HT1080 (cell line): ENCODE measurements around the gene ZBTB18. TPM values are rescaled to one million over a fixed set of nuclear protein-coding genes. Genes with fewer than 3 reads are reported as not detected.
"Not testable (repeated sequence)": the region's sequence is repeated elsewhere in the genome, so short reads cannot be mapped to it uniquely, and the experiment has no call there.

Experiments used
- DNase-seq: peaks from one replicate; pipeline ENCODE4 v3.0.0-alpha.2; 2015; ENCODE audit warnings: low read depth
- total RNA-seq: library from RNA; depleted of rRNA; stranded (reverse); fragments of >200 nt; shearing (Covaris generic); gene quantifications from 2 replicates; pipeline ENCODE4 v1.2.3, GENCODE V29; 2014

ZBTB18 gene
- total RNA-seq, 1 experiment from 2014 or later = 16.7 TPM

- DNase-seq = no peak
Measured at GRCh38 chr1:244041466-244042120, 9.5 kb upstream of the ZBTB18 start.

DNA sequence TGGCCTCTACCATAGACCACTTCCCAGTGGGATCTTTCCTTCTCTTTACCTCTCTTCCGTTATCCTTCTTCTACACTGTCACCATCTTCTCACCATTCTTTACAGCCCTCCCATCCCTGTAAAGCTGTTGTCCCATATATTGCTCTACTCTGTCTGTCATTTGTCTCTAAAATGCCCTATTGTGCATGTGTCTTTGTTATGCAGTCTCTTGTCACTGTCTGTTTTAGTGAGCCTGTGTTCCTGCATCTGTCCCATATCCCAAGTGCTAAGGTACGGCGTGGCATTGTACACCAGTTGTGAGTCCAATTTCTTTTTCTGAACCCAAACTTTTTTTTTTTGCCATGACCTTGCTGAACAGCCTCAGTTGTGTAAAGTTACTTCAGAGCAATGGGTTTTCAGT, 8.8 kb upstream of the ZBTB18 start:
- no peak for DNase-seq

- no peak for DNase-seq
Measured at GRCh38 chr1:244044423-244044822, 6.7 kb upstream of the ZBTB18 start.

- DNase-seq = not testable (repeated sequence)
Measured at GRCh38 chr1:244046254-244046653, 4.8 kb upstream of the ZBTB18 start.

- peak; percentile 56 for DNase-seq
Measured at GRCh38 chr1:244046907-244047611, 4.0 kb upstream of the ZBTB18 start.

- no peak for DNase-seq
Measured at GRCh38 chr1:244047621-244048255, 3.3 kb upstream of the ZBTB18 start.

- DNase-seq = peak; percentile 96
Measured at GRCh38 chr1:244048256-244049161, 2.6 kb upstream of the ZBTB18 start.

DNA sequence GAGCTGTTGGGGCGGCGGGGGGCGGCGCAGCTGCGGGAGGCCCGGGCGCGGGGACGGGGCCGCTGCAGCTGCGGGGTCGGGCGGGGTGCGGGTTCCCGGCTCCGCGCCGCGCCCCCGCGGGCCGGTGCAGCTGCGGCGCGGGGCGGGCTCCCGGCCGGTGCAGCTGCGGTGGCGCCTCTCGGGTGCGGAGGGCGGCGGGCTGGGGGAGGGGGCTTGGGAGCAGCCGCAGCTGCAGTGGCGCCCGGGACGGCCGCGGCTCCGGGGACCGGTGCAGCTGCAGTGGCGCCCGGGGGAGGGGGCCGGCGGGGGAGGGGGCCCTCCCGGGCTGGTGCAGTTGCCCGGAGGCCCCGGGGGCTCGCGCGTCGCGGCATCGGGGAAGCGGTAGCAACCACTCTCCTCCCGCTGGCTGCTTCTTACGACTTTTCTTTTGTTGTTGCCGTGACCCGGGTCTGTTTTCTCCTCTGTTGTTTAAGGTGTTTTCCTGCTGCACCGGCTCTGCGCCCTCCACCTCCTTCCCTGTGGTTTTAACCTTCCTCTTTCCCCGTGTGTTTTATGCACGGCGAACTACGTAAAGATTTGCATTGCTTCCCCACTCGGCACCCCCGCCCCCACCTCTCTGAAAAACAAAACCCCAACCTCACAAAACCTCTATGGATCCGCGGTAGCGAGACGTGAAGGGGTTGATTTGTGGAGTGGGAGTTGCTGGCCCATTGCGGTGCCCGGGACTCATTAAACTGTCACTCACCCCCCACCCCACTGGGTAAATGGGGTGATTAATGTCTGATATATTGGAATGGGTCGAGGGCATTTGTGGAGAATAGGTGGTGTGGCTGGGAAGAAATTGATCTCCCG, 1.7 kb upstream of the ZBTB18 start:
- DNase-seq = no peak

- no peak for DNase-seq
Measured at GRCh38 chr1:244050014-244050834, 859 bp upstream of the ZBTB18 start.

- DNase-seq = no peak
Measured at GRCh38 chr1:244052016-244052727, 1.1 kb downstream of the ZBTB18 start.

- DNase-seq = no peak
Measured at GRCh38 chr1:244052728-244053312, 1.7 kb downstream of the ZBTB18 start.

GRCh38 chr1:244053831-244054230, 2.7 kb downstream of the ZBTB18 start:
- no peak for DNase-seq

GRCh38 chr1:244054247-244054923, 3.3 kb downstream of the ZBTB18 start:
- no peak for DNase-seq

DNA sequence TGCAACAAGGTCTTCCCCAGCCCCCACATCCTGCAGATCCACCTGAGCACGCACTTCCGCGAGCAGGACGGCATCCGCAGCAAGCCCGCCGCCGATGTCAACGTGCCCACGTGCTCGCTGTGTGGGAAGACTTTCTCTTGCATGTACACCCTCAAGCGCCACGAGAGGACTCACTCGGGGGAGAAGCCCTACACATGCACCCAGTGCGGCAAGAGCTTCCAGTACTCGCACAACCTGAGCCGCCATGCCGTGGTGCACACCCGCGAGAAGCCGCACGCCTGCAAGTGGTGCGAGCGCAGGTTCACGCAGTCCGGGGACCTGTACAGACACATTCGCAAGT, 3.8 kb downstream of the ZBTB18 start:
- DNase-seq = no peak

DNA sequence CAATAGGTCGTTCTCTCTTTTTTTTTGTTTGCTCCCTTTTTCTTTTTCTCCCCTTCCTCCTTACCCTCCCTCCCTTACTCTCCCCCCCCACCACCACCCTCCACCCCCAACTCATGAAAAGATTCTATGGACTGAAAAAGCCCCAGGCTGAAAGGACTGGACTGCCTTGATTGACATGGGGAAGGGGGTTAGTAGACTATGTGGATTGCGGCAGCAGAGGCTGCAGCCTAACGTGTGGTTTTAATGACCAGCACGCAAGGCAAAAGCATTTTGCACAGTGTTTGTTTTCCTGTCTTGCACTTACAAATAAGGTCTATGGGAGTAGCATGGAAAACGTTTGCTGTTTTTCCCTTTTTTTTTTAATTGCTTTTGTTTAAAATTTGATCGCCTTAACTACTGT, 5.5 kb downstream of the ZBTB18 start:
- DNase-seq = no peak

DNA sequence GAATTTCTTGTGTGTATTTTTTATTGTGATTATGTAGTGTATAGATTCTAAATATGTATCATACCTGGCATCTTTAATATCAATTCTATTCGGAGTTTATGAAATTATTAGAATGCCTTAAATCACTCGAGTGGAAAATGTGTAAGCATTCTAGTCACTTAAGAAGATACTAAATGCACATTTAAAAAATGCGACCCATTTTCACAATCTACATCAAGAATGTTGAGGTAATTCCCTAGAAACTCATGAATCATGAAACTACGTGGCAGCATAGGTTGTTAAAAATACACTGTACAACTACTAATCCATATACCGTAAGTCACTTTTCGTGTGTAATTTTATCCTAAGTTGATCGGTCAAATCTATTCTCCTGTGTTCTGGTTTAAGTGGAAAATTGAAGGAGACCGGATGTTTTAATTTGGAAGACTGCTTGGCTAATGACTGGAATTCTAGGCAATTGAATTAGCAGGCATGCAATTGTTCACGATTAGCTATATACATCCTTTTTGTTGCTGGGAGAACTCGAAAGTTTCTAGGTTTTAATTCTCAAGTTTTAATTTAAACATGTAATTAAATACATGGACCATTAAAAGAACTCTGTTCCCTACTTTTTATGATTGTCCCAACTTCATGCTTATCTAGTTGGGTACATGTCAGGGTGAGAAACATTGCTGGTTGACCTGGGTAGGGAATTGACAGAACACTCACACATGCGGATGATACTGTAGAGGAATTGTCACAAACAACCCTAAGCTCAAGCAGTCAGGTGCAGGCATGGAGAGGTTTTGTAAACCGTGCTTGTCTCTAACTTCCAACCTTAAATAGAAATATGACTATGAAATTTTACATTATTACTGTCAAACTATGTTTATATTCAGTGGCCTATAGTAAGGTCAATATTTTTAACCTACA, 6.6 kb downstream of the ZBTB18 start:
- no peak for DNase-seq

- no peak for DNase-seq
Measured at GRCh38 chr1:244060117-244060516, 9.0 kb downstream of the ZBTB18 start.
